ENCODE data around the gene INSM1.

Gene INSM1

GRCh38 chr20:20322912-20323311 lies 45.0 kb upstream of the INSM1 start:
- H3K9ac ChIP-seq (ENCODE audit: low read length): no peak overlapping the region
- no peak overlapping the region for H3K4me3 ChIP-seq (ENCODE audit: low read length)
- no peaks in the 10 kb centered on the region for H4K20me1 ChIP-seq (ENCODE audit: insufficient read depth, low read length)
- no peak overlapping the region for H3K4me2 ChIP-seq (ENCODE audit: low read length)
- no peaks in the 10 kb centered on the region for H3K9me3 ChIP-seq (ENCODE audit: insufficient read depth, low read length)
- H3K36me3 ChIP-seq (replicated peaks; ENCODE audit: low read depth, low read length): no peaks in the 10 kb centered on the region
- H3K4me1 ChIP-seq (ENCODE audit: low read length): peaks cover under 1% of the 10 kb centered on the region; the same call in 1 of the 2 replicates
- no peak overlapping the region for H2AFZ ChIP-seq (ENCODE audit: low read depth, low read length)
- H3K79me2 ChIP-seq (ENCODE audit: low read length): no peaks in the 10 kb centered on the region
- no peak overlapping the region for H3K27ac ChIP-seq (ENCODE audit: low read length)
- TF ChIP-seq EZH2phosphoT487 (IDR thresholded peaks at IDR 0.05; ENCODE audit: low read depth) (no peak), CTCF (IDR thresholded peaks at IDR 0.05; ENCODE audit: low read depth, low read length) (no peak)
- peaks cover 14% of the 10 kb centered on the region for H3K27me3 ChIP-seq (ENCODE audit: low read depth, low read length)

GRCh38 chr20:20327746-20328145 lies 40.2 kb upstream of the INSM1 start:
- H3K9me3 ChIP-seq (ENCODE audit: insufficient read depth, low read length): no peaks in the 10 kb centered on the region
- no peaks in the 10 kb centered on the region for H4K20me1 ChIP-seq (ENCODE audit: insufficient read depth, low read length)
- H3K27ac ChIP-seq (ENCODE audit: low read length): no peak overlapping the region
- H3K9ac ChIP-seq (ENCODE audit: low read length): no peak overlapping the region
- TF ChIP-seq CTCF (IDR thresholded peaks at IDR 0.05; ENCODE audit: low read depth, low read length): no peak
- no peak for TF ChIP-seq EZH2phosphoT487 (IDR thresholded peaks at IDR 0.05; ENCODE audit: low read depth)
- no peak overlapping the region for H3K4me3 ChIP-seq (ENCODE audit: low read length)
- H2AFZ ChIP-seq (ENCODE audit: low read depth, low read length): no peak overlapping the region
- H3K36me3 ChIP-seq (replicated peaks; ENCODE audit: low read depth, low read length): no peaks in the 10 kb centered on the region
- no peaks in the 10 kb centered on the region for H3K79me2 ChIP-seq (ENCODE audit: low read length)
- H3K4me1 ChIP-seq (ENCODE audit: low read length): no peaks in the 10 kb centered on the region; the same call in 1 of the 2 replicates
- H3K27me3 ChIP-seq (ENCODE audit: low read depth, low read length): peaks cover 14% of the 10 kb centered on the region; the same call in 1 of the 2 replicates
- no peak overlapping the region for H3K4me2 ChIP-seq (ENCODE audit: low read length)

GRCh38 chr20:20329564-20329963 lies 38.3 kb upstream of the INSM1 start:
- peaks cover 11% of the 10 kb centered on the region for H3K4me1 ChIP-seq (ENCODE audit: low read length)
- no peak for TF ChIP-seq EZH2phosphoT487 (IDR thresholded peaks at IDR 0.05; ENCODE audit: low read depth)
- no peak for TF ChIP-seq CTCF (IDR thresholded peaks at IDR 0.05; ENCODE audit: low read depth, low read length)
- H3K4me3 ChIP-seq (ENCODE audit: low read length): no peak overlapping the region
- no peaks in the 10 kb centered on the region for H3K36me3 ChIP-seq (replicated peaks; ENCODE audit: low read depth, low read length)
- no peak overlapping the region for H3K27ac ChIP-seq (ENCODE audit: low read length)
- H3K9me3 ChIP-seq (ENCODE audit: insufficient read depth, low read length): no peaks in the 10 kb centered on the region
- no peaks in the 10 kb centered on the region for H3K79me2 ChIP-seq (ENCODE audit: low read length)
- H3K9ac ChIP-seq (ENCODE audit: low read length): no peak overlapping the region
- no peak overlapping the region for H3K4me2 ChIP-seq (ENCODE audit: low read length)
- peaks cover 14% of the 10 kb centered on the region; the same call in 1 of the 2 replicates for H3K27me3 ChIP-seq (ENCODE audit: low read depth, low read length)
- H2AFZ ChIP-seq (ENCODE audit: low read depth, low read length): no peak overlapping the region
- no peaks in the 10 kb centered on the region for H4K20me1 ChIP-seq (ENCODE audit: insufficient read depth, low read length)

- no peaks in the 10 kb centered on the region for H3K79me2 ChIP-seq (ENCODE audit: low read length)
- no peak overlapping the region for H3K9ac ChIP-seq (ENCODE audit: low read length)
- no peak overlapping the region for H2AFZ ChIP-seq (ENCODE audit: low read depth, low read length)
- H4K20me1 ChIP-seq (ENCODE audit: insufficient read depth, low read length): no peaks in the 10 kb centered on the region
- H3K4me3 ChIP-seq (ENCODE audit: low read length): no peak overlapping the region
- H3K4me2 ChIP-seq (ENCODE audit: low read length): no peak overlapping the region
- H3K36me3 ChIP-seq (replicated peaks; ENCODE audit: low read depth, low read length): peaks cover 5% of the 10 kb centered on the region
- peaks cover 9% of the 10 kb centered on the region; the same call in 1 of the 2 replicates for H3K27me3 ChIP-seq (ENCODE audit: low read depth, low read length)
- TF ChIP-seq EZH2phosphoT487 (IDR thresholded peaks at IDR 0.05; ENCODE audit: low read depth): no peak
- no peak for TF ChIP-seq CTCF (IDR thresholded peaks at IDR 0.05; ENCODE audit: low read depth, low read length)
- peaks cover 18% of the 10 kb centered on the region for H3K4me1 ChIP-seq (ENCODE audit: low read length)
- H3K27ac ChIP-seq (ENCODE audit: low read length): no peak overlapping the region
- H3K9me3 ChIP-seq (ENCODE audit: insufficient read depth, low read length): peaks cover 7% of the 10 kb centered on the region; the same call in 1 of the 2 replicates
Measured at GRCh38 chr20:20331156-20331555, 36.7 kb upstream of the INSM1 start.
